ENCODE data around the gene FOXL1. TPM values are rescaled to one million over a fixed set of nuclear protein-coding genes. Genes with fewer than 3 reads are reported as not detected.

FOXL1 gene
- total RNA-seq, 1 donor: 2.5 TPM

DNA sequence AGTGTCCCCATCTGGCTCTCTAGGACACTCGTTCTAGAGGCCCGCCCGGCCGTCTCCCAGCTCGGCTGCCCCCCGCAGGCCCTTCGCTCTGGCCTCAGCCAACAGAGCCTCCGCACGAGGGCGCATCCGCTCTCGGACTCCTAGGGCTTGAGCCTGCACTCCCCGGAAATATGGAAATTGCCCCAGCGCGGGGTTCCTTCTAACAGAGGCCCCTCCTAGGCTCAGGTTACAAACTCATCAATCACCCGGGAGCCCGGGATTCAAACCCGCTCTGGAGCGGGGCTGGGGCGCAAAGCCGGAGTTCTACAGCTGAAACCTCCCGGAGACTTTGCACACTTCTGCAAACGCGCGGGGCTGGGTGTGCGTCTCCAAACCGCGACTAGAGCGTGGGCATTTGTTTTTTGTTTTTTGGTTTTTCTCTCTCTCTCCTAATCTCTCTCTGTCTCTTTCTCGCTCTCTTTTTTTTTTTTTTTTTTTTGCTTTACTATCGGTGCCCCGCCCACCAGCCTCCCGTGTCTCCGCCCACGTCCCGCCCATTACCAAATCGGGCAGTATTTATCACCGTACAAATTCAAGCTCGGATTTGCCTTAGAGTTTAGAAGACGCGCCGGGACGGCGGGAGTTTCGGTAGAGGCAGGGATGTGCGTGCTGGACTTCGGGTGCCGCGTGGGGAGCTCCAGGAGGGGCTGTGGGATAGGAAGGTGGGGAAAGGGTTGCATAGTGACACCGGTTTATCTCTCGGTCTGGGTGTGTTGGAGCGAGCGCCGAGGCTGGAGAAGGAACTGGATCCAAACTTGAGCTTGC is 2.4 kb upstream of the FOXL1 start:
- peaks cover 98% of the 10 kb centered on the region for H3K79me2 ChIP-seq (ENCODE audit: insufficient read depth, low read length)
- H2AFZ ChIP-seq (ENCODE audit: low read length): no peak overlapping the region
- H3K4me2 ChIP-seq (ENCODE audit: insufficient read depth, low read length): peak overlapping the region; percentile 40
- no peaks in the 10 kb centered on the region for H3K9me3 ChIP-seq (ENCODE audit: low read depth, low read length)
- TF ChIP-seq, protein P1, sequence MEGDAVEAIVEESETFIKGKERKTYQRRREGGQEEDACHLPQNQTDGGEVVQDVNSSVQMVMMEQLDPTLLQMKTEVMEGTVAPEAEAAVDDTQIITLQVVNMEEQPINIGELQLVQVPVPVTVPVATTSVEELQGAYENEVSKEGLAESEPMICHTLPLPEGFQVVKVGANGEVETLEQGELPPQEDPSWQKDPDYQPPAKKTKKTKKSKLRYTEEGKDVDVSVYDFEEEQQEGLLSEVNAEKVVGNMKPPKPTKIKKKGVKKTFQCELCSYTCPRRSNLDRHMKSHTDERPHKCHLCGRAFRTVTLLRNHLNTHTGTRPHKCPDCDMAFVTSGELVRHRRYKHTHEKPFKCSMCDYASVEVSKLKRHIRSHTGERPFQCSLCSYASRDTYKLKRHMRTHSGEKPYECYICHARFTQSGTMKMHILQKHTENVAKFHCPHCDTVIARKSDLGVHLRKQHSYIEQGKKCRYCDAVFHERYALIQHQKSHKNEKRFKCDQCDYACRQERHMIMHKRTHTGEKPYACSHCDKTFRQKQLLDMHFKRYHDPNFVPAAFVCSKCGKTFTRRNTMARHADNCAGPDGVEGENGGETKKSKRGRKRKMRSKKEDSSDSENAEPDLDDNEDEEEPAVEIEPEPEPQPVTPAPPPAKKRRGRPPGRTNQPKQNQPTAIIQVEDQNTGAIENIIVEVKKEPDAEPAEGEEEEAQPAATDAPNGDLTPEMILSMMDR (IDR thresholded peaks at IDR 0.05; ENCODE audit: extremely low read depth, low read depth, low read length): peak; percentile 38
- H3K4me1 ChIP-seq (ENCODE audit: insufficient read depth, low read length): peaks cover 26% of the 10 kb centered on the region
- peak overlapping the region; percentile 52 for H3K4me3 ChIP-seq (ENCODE audit: insufficient read depth, low read length)
- peak overlapping the region; percentile 96 for H3K27ac ChIP-seq (ENCODE audit: low read depth, low read length)
- no peaks in the 10 kb centered on the region for H4K20me1 ChIP-seq (ENCODE audit: insufficient read depth, low read length)
- H3K36me3 ChIP-seq (ENCODE audit: insufficient read depth, low read length): peaks cover 64% of the 10 kb centered on the region
- peak; percentile 95 for DNase-seq (ENCODE audit: insufficient read length, low spot score, missing footprints)
- no peaks in the 10 kb centered on the region for H3K27me3 ChIP-seq (ENCODE audit: insufficient read depth, low read length)

- no peaks in the 10 kb centered on the region for H4K20me1 ChIP-seq (ENCODE audit: insufficient read depth, low read length)
- H3K79me2 ChIP-seq (ENCODE audit: insufficient read depth, low read length): peaks cover 98% of the 10 kb centered on the region
- H3K4me2 ChIP-seq (ENCODE audit: insufficient read depth, low read length): peak overlapping the region; percentile 40
- TF ChIP-seq, protein P1 (IDR thresholded peaks at IDR 0.05; ENCODE audit: extremely low read depth, low read depth, low read length): no peak
- H3K27ac ChIP-seq (ENCODE audit: low read depth, low read length): peak overlapping the region; percentile 96
- H3K4me1 ChIP-seq (ENCODE audit: insufficient read depth, low read length): peaks cover 26% of the 10 kb centered on the region
- DNase-seq (ENCODE audit: insufficient read length, low spot score, missing footprints): peak; percentile 60
- H2AFZ ChIP-seq (ENCODE audit: low read length): no peak overlapping the region
- H3K36me3 ChIP-seq (ENCODE audit: insufficient read depth, low read length): peaks cover 56% of the 10 kb centered on the region
- peak overlapping the region; percentile 52 for H3K4me3 ChIP-seq (ENCODE audit: insufficient read depth, low read length)
- no peaks in the 10 kb centered on the region for H3K9me3 ChIP-seq (ENCODE audit: low read depth, low read length)
- no peaks in the 10 kb centered on the region for H3K27me3 ChIP-seq (ENCODE audit: insufficient read depth, low read length)
These were observed 1.6 kb upstream of the FOXL1 start for GRCh38 chr16:86576591-86577313.

GRCh38 chr16:86577314-86577971 is 906 bp upstream of the FOXL1 start:
- peaks cover 98% of the 10 kb centered on the region for H3K79me2 ChIP-seq (ENCODE audit: insufficient read depth, low read length)
- H3K27ac ChIP-seq (ENCODE audit: low read depth, low read length): peak overlapping the region; percentile 96
- H3K9me3 ChIP-seq (ENCODE audit: low read depth, low read length): no peaks in the 10 kb centered on the region
- no peaks in the 10 kb centered on the region for H3K27me3 ChIP-seq (ENCODE audit: insufficient read depth, low read length)
- peaks cover 49% of the 10 kb centered on the region for H3K36me3 ChIP-seq (ENCODE audit: insufficient read depth, low read length)
- peak overlapping the region; percentile 24 for H3K4me2 ChIP-seq (ENCODE audit: insufficient read depth, low read length)
- H4K20me1 ChIP-seq (ENCODE audit: insufficient read depth, low read length): no peaks in the 10 kb centered on the region
- DNase-seq (ENCODE audit: insufficient read length, low spot score, missing footprints): peak; percentile 56
- no peak overlapping the region for H3K4me3 ChIP-seq (ENCODE audit: insufficient read depth, low read length)
- peaks cover 21% of the 10 kb centered on the region for H3K4me1 ChIP-seq (ENCODE audit: insufficient read depth, low read length)
- H2AFZ ChIP-seq (ENCODE audit: low read length): no peak overlapping the region
- TF ChIP-seq, protein P1 (IDR thresholded peaks at IDR 0.05; ENCODE audit: extremely low read depth, low read depth, low read length): no peak

All from osteoblast (primary cell).